ENCODE data around the gene PPL.
A peak's percentile ranks its signal among the peaks of the same experiment; 100 is the strongest.
"Not testable (repeated sequence)": the region's sequence is repeated elsewhere in the genome, so short reads cannot be mapped to it uniquely, and the experiment has no call there.

PPL gene

GRCh38 chr16:4904942-4905615 lies 31.9 kb downstream of the PPL start:
- no peak for DNase-seq

DNA sequence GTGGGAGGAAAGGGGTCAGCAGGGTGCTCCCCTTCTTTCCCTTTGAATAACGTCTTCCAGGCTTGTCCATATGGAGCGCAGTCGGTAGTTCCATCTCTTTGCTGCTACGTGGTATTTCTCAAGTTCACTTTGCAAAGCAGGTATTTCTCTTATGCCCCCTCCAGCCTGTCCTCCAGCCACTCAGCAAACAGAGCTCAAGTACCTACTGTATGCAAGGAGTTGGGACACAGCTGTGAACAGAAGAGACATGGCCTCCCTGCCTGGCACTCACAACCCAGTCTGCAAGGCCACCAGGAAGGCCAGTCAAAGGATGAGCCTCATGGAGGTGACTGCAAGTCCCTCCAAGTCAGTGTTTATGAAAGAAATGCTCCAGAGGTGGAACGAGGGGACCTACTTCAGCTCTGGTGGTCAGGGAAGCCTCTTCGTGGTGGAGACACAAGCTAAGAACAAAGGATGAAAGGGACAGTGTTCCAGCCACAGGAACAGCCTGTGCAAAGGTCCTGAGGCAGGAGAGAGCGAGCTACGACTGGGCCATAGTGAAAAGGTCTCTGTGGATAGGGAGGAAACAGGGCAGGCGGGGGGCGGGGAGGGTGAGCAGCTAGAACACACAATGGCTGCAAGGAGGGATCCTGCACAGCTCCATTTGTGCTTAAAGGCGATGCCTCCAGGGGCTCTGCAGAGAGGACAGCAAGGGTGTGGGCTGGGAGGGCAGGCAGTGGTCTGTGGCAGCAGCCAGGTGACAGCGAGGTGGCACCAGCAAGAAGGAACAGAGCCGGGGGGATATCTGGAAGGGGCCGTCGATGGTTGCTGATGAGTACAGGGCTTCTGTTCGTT lies 32.6 kb downstream of the PPL start:
- no peak for DNase-seq

DNA sequence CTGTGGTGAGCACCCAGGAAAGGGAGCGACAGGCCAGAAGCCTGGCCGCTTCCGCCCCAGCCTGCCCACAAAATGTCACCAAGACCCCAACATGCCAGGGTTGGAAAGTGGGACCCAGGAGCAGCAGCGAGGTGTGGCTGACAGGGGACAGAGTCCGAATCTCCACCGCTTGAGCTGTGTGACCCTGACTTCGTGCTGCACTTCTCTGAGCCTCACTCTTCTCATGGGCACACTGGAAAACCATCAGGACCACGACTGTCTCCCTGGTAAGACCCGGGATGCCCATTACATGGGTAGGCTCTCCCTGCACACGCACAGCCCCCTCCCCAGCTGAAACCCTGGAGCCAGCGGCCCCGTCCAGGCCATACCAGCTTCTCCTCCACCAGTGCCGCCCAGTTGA lies 34.9 kb downstream of the PPL start:
- no peak for DNase-seq

- no peak for DNase-seq
These were observed 36.2 kb downstream of the PPL start for GRCh38 chr16:4900750-4901149.

DNA sequence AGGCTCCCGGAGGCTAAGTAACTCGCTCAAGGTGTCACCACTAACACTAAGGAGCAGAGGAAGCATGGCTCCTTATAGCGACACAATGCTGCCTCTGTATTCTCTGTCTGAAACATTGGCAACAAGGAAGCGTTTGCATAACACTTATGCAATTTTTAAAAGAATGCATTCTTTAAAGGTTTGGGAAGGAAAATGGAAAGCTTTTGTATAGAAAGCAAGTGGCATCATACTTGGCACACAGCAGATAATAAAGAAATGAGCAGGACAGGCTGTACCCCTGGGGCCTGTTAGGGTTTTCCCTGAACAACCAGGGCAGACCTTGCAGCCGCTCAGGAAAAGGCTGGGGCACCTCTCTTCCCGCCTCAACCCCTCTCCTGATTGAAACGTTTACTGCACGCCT lies 36.9 kb downstream of the PPL start:
- no peak for DNase-seq

GRCh38 chr16:4899474-4899846 lies 37.5 kb downstream of the PPL start:
- no peak for DNase-seq

- no peak for DNase-seq
These were observed 38.0 kb downstream of the PPL start for GRCh38 chr16:4898811-4899473.

GRCh38 chr16:4897328-4897727 lies 39.6 kb downstream of the PPL start:
- DNase-seq = no peak

DNA sequence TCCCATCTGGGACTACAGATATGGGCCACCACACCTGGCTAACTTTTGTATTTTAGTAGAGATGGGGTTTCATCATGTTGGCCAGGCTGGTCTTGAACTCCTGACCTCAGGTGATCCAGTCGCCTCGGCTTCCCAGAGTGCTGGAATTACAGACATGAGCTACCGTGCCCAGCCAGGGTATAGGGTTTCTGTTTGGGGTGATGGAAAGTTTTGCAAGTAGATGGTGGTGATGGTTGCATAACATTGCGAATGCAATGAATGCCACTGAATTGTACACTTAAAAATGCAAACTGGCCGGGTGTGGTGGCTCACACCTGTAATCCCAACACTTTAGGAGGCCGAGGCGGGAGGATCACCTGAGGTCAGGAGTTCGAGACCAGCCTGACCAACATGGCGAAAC lies 40.2 kb downstream of the PPL start:
- not testable (repeated sequence) for DNase-seq

GRCh38 chr16:4895366-4895765 lies 41.6 kb downstream of the PPL start:
- no peak for DNase-seq

DNA sequence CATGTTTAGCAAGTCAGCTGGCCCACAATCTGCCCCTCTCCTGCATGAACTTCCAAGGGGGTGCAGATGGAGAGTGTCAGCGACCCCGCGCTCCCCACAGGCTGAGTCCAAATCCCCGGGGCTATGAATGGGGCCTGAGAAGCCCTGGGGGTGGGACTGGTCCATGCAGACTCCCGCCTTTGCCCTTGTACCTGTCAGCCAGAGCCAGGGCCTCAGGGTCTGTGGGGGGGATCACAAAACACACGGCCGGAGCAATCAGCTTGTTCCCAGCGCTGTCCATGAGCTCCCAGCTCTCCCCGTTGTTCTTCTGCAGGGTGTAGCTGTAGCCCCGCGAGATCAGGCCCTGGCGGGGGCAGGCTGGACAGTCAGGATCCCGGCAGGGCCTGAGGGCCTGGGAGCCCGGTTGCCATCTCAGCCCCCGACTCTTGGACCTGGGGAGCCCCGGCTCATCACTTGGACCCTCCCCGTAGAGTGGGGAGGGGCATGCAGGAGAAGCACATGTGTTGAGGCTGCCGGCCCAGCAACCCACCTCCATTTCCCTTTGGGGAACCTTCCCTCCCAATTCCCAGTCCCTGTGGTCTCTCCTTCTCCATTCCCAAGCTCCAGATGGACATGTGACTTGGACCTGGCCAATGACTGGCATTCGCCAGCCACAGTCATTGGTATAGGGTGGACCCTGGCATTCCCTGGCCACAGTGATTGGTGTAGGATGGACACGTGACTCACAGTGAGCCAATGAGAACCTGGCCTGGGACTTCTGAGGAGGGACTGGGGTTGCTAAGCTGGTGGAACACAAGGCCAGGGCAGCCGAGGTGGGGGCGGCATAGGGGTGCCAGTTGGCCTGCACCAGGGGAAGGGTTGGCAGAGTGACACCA lies 42.4 kb downstream of the PPL start:
- DNase-seq = no peak

DNA sequence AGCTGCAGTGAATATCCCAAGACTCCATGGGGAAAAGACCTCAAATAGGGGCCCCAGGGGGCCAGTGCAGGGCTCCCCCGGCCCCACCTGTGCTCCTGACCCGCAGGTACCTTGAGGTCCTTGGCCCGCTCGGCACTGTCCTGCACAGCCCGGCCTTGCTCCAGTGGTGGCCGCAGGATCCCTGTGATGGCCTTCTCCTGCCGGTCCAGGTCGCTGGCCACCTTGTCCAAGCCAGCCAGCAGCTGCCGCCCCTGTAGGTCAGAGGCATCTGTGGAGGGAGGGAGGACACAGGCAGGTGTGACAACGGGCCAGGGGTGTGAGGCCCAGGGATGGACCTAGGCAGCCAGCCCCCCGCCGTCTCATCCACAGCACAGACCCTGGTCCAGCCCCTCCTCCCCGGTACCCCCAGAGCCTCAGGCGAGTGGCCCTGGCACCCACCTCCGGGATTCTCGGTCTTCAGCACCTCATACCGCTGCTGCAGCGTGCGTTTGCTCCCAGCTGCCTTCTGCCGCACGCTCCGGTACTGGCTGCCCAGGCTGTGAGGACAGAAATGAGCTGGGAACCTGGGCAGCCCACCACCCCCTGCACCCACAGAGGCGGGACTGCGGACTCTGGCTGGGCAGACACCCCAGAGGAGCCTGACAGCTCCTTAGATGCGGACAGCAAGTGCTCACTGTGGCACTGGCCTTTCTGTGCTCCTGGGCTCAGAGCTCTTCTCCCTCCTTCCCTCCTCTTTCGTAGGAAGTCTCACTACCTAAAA lies 43.7 kb downstream of the PPL start:
- no peak for DNase-seq

DNA sequence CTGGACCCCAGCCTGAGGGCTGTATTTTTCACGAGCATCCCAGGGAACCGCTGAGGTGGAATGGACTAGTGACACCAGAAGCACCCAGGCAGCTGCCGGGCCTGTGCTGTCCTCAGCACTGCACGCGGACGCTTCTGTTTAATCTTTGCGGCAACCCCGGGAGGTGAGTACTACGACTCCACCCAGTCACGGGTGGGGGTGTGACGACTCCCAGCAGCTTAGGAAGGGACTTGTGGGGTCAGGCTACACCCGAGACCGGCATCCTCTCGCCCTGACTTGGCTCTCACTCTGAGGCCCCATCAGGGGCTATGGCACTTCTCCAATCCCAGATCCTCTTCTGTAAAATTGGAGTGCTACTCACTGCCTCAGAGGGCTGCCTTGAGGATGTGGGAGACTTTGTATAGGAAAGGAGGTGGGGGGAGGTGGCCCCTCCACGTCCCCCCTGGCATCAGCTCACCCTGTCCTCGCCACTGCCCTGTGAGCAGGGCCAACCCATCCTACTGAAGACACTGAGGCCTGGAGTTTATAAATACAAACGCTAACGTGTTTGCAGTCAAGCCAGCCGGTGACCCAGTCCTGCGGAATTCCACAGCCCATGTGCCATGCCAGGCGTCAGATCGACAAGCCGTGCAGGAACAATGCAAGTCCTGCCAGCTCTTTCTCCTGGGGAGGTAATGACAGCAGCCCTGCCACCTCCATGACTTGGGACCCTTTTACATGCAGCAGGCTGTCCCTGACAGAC lies 44.4 kb downstream of the PPL start:
- peak; percentile 42 for DNase-seq

DNA sequence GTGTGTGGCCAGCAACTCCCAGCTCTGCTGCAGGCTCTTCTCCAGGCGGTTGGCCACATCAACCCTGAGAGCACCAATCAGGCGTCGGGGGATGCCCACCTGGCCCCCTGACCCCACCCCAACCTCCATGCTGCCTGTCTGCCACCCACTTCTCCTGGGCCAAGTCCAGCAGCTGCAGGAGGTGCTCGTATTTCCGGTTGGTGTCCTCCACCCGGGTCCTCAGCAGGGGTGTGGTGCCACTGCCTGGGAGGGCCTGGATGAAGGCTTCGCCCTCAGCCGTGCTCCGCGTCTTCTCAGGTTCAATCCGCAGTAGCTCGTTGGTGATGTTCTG lies 45.1 kb downstream of the PPL start:
- no peak for DNase-seq

DNA sequence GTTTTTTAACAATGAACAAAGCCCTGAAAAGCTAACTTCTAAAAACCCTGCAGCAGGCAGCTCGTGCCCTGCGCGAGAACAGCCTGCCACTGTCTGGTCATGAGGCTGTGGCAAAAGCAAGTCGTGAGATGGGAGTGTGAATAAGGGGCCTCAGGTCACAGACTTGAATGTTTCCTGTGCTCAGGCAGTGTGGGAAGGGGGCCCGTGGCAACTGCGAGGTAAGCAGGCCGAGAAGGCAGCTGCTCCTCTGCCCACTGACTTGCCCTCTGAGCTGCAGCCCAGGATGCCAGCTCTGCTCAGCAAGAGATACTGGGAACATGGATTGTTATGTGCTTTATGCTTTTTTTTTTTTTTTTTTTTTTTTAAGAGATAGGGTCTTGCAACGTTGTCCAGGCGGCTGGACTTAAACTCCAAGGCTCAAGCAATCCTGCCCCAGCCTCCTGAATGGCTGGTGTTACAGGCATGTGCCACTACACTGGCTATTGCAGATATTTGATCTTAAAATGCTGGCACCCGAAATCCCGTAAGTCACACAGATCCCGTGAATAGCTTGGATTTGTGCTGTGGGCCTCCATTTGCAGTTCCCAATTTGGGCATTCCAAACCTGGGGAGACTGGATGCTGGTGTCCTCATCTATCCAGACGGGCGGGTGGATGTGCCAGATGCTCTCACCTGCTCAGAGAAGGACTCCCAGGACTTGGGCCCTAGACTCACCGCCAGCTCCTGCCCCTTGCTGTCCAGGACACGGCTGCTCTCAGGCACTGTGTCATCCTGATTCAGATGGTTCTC lies 45.7 kb downstream of the PPL start:
- no peak for DNase-seq

GRCh38 chr16:4890686-4891085 lies 46.3 kb downstream of the PPL start:
- no peak for DNase-seq

- no peak for DNase-seq
These were observed 46.9 kb downstream of the PPL start for GRCh38 chr16:4890026-4890425.

DNA sequence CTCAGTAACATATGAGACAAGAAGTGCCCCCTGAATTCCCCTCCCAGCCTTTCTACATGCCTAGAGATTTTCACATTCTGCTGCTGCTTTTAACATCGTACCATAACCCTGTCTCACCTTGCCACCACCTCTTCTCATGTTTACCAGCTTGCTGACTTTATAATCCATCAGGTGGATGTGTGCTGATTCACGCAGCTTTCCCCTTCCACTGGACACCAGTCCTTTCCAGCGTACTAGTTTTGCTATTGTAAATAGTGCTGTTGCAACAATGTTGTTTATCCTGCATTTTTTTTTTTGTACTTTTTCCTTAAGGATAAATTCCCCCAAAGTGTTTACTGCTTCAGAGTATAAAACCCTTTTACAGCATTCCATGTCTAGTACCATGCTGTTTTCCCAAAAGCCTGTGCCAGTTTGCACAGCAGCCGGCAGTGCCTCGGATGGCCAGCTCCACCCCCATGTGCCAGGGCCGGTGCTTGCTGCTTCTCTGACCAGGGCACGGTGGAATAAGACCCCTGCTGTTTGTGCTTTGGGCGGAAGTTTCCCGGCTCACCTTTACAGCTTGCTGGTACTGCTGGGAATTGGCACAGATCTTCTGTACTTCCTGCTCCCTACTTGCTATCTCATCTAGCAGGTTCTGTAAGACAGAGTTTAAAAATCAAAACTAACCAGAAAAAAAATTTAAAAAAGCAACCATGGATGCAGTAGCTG lies 48.4 kb downstream of the PPL start:
- DNase-seq = no peak

DNA sequence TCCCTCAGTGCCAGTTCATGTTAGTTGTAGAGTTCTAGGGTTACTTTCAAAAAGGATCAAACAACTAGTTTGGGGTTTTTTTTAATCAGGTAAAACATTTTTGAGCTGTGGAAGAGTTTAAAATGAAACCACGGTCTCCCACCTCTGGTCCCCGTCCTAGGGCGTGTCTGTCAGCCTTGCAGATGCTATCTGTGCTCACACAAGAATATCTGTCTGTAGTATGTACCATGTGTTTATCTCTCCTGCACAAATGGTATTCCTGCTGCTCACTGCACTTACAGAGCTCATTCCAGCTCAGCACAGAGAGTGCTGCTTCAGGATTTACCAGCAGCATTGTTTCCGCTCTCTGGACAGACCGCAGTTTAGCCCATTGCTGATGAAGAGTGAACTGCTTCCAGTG lies 50.8 kb downstream of the PPL start:
- DNase-seq = no peak
